MM.1S (cell line): Measurements from ENCODE around the gene SSBP2.
A peak's percentile ranks its signal among the peaks of the same experiment; 100 is the strongest.

Experiments
- DNase-seq: peaks from one replicate; pipeline ENCODE4 v3.0.0-alpha.2; 2015
- H2AFZ ChIP-seq: fragments of 300-600 bp; sonication (generic); 2 replicates; pipeline ENCODE4 v1.6.0; 2016; ENCODE audit warnings: antibody characterized with exemption, low read length
- H3F3A ChIP-seq: fragments of 300-600 bp; sonication (generic); 2 replicates; pipeline ENCODE4 v1.6.1; 2016; ENCODE audit warnings: mild to moderate bottlenecking, antibody characterized with exemption, low read length, moderate library complexity, mixed read lengths; ENCODE audit not compliant: insufficient read depth
- H3K27ac ChIP-seq: fragments of 300-600 bp; sonication (generic); 2 replicates; pipeline ENCODE4 v1.5.1; 2016; ENCODE audit warnings: mild to moderate bottlenecking, low read length
- H3K27me3 ChIP-seq: fragments of 300-600 bp; sonication (generic); replicated peaks from 2 replicates; pipeline ENCODE4 v1.6.0; 2016; ENCODE audit warnings: low read length; ENCODE audit not compliant: insufficient read depth
- H3K36me3 ChIP-seq: fragments of 300-600 bp; sonication (generic); replicated peaks from 2 replicates; pipeline ENCODE4 v1.6.1; 2016; ENCODE audit warnings: mild to moderate bottlenecking, low read length, mixed read lengths; ENCODE audit not compliant: insufficient read depth
- H3K4me1 ChIP-seq: fragments of 300-600 bp; sonication (generic); 2 replicates; pipeline ENCODE4 v1.6.1; 2016; ENCODE audit warnings: low read length, mixed read lengths
- H3K4me2 ChIP-seq: fragments of 300-600 bp; sonication (generic); 2 replicates; pipeline ENCODE4 v1.6.0; 2016; ENCODE audit warnings: low read depth, low read length
- H3K4me3 ChIP-seq: fragments of 300-600 bp; sonication (generic); 2 replicates; pipeline ENCODE4 v1.5.1; 2016; ENCODE audit warnings: low read length, mixed read lengths
- H3K79me2 ChIP-seq: fragments of 300-600 bp; sonication (generic); 2 replicates; pipeline ENCODE4 v1.6.1; 2016; ENCODE audit warnings: mixed run types, low read length, mixed read lengths
- H3K9ac ChIP-seq: fragments of 300-600 bp; sonication (generic); 2 replicates; pipeline ENCODE4 v1.6.1; 2016; ENCODE audit warnings: low read length, mixed read lengths
- H3K9me2 ChIP-seq: fragments of 300-600 bp; sonication (generic); replicated peaks from 2 replicates; pipeline ENCODE4 v1.6.1; 2016; ENCODE audit warnings: mild to moderate bottlenecking, low read length, mixed read lengths; ENCODE audit not compliant: insufficient read depth
- H3K9me3 ChIP-seq: fragments of 300-600 bp; sonication (generic); replicated peaks from 2 replicates; pipeline ENCODE4 v1.6.1; 2016; ENCODE audit warnings: mild to moderate bottlenecking, low read length, mixed read lengths; ENCODE audit not compliant: insufficient read depth
- H4K20me1 ChIP-seq: fragments of 300-600 bp; sonication (generic); 2 replicates; pipeline ENCODE4 v1.6.1; 2016; ENCODE audit warnings: mild to moderate bottlenecking, low read length, moderate library complexity, mixed read lengths; ENCODE audit not compliant: insufficient read depth
- CTCF ChIP-seq: fragments of 300-600 bp; sonication (generic); IDR thresholded peaks from 2 replicates; pipeline ENCODE4 v1.5.1; 2016; ENCODE audit warnings: antibody characterized with exemption, low read length, mixed read lengths
- EZH2 ChIP-seq: fragments of 300-600 bp; sonication (generic); optimal IDR thresholded peaks from 2 replicates; pipeline ENCODE3; 2017; ENCODE audit warnings: low read depth, mild to moderate bottlenecking, antibody characterized with exemption, low read length, mixed read lengths
- EZH2phosphoT487 ChIP-seq: fragments of 300-600 bp; sonication (generic); IDR thresholded peaks from 2 replicates; pipeline ENCODE4 v1.6.1; 2018; ENCODE audit warnings: antibody characterized with exemption, low read length

The SSBP2 gene

GRCh38 chr5:81779125-81779915 lies 28.4 kb upstream of the SSBP2 start:
- Histone ChIP-seq H3K9me3 (no peaks in the 10 kb centered on the region), H3K4me3 (peak overlapping the region; percentile 54), H3K9ac (peak overlapping the region; percentile 61), H3K4me2 (peak overlapping the region; percentile 94), H3F3A (no peaks in the 10 kb centered on the region), H3K4me1 (peaks cover 14% of the 10 kb centered on the region), H4K20me1 (no peaks in the 10 kb centered on the region), H3K79me2 (no peaks in the 10 kb centered on the region), H3K36me3 (no peaks in the 10 kb centered on the region), H3K27me3 (no peaks in the 10 kb centered on the region), H3K27ac (peak overlapping the region; percentile 41; the same call in 1 of the 2 replicates), H3K9me2 (no peaks in the 10 kb centered on the region), H2AFZ (peak overlapping the region; percentile 87)
- DNase-seq: peak; percentile 51
- TF ChIP-seq CTCF (no peak), EZH2phosphoT487 (no peak), EZH2 (no peak)

- Histone ChIP-seq H4K20me1 (no peaks in the 10 kb centered on the region), H3K9me2 (no peaks in the 10 kb centered on the region), H3K9ac (peak overlapping the region; percentile 61), H3K9me3 (no peaks in the 10 kb centered on the region), H3K79me2 (no peaks in the 10 kb centered on the region), H2AFZ (peak overlapping the region; percentile 87), H3K27ac (peak overlapping the region; percentile 41; the same call in 1 of the 2 replicates), H3K4me2 (peak overlapping the region; percentile 94), H3K36me3 (no peaks in the 10 kb centered on the region), H3F3A (no peaks in the 10 kb centered on the region), H3K4me1 (peaks cover 20% of the 10 kb centered on the region), H3K27me3 (no peaks in the 10 kb centered on the region), H3K4me3 (peak overlapping the region; percentile 54)
- peak; percentile 34 for DNase-seq
- no peak for TF ChIP-seq EZH2
- TF ChIP-seq EZH2phosphoT487: no peak
- TF ChIP-seq CTCF: no peak
These were observed 27.7 kb upstream of the SSBP2 start for GRCh38 chr5:81778642-81779041.

GRCh38 chr5:81776258-81776657 lies 25.4 kb upstream of the SSBP2 start:
- Histone ChIP-seq H3F3A (no peaks in the 10 kb centered on the region), H3K4me3 (no peak overlapping the region), H3K4me2 (no peak overlapping the region), H3K79me2 (no peaks in the 10 kb centered on the region), H3K27me3 (no peaks in the 10 kb centered on the region), H2AFZ (no peak overlapping the region), H3K9me3 (no peaks in the 10 kb centered on the region), H3K36me3 (no peaks in the 10 kb centered on the region), H3K9ac (no peak overlapping the region), H3K4me1 (peaks cover 24% of the 10 kb centered on the region), H3K9me2 (no peaks in the 10 kb centered on the region), H3K27ac (no peak overlapping the region), H4K20me1 (no peaks in the 10 kb centered on the region)
- TF ChIP-seq EZH2phosphoT487 (no peak), CTCF (no peak), EZH2 (no peak)
- no peak for DNase-seq
